Mucosa of descending colon (tissue), 3 donors: ENCODE measurements around the gene MACF1. TPM values are rescaled to one million over a fixed set of nuclear protein-coding genes. Genes with fewer than 3 reads are reported as not detected.

Source experiments
- ATAC-seq: fragments of 200-7000 bp; cut with Tn5 transposase; one replicate; pipeline ENCODE4 v1.9.1; 2020; ENCODE audit warnings: mild to moderate bottlenecking, moderate library complexity
- DNase-seq, 3 donors: peaks; one replicate each; pipeline ENCODE4 v3.0.0-alpha.2; 2020
- H3K36me3 ChIP-seq: fragments of 200-600 bp; one replicate; pipeline ENCODE4 v1.8.0; 2021; ENCODE audit warnings: low read depth, mild to moderate bottlenecking
- H3K4me1 ChIP-seq: fragments of 200-600 bp; one replicate; pipeline ENCODE4 v1.8.0; 2021; ENCODE audit warnings: low read depth, mild to moderate bottlenecking
- H3K4me3 ChIP-seq: fragments of 200-600 bp; one replicate; pipeline ENCODE4 v1.8.0; 2021; ENCODE audit warnings: mild to moderate bottlenecking
- H3K9me3 ChIP-seq: fragments of 200-600 bp; one replicate; pipeline ENCODE4 v1.8.0; 2021; ENCODE audit warnings: mild to moderate bottlenecking
- intact Hi-C, 2 donors: fragments of 100-400 bp; cut with DNase I in 1 of 2; cut with micrococcal nuclease in 1 of 2; formaldehyde crosslinking; loops; one replicate each; pipeline versions ENCODE4 v1.11.0 to v1.11.1; 2022; cut with DNase I, micrococcal nuclease
- total RNA-seq, 3 donors: library from RNA; stranded (reverse); fragmentation: NEBNext Ultra II Directional in 2 of 3; extraction: Animal tissue kit (Norgen Biotek cat#: 25700) in 2 of 3; gene quantifications; one replicate each; pipeline versions ENCODE4 v1.2.1 to v1.2.4, GENCODE V29; 2021 to 2023
- TF ChIP-seq, protein P1 (sequence below): fragments of 200-600 bp; IDR thresholded peaks from one replicate; pipeline ENCODE4 v1.8.0; 2022; ENCODE audit warnings: antibody characterized with exemption, mild to moderate bottlenecking
- donor health status: DM: no; HTN: no; CAD: no; lungs with moderate emphysema.
- donor health status: DM: no; HTN: no; CAD: no.
- donor health status: DM: no; HTN: yes; CAD: no.

The MACF1 gene
- total RNA-seq, 3 donors from 2014 or later: 146 to 362 (median 156) TPM

DNA sequence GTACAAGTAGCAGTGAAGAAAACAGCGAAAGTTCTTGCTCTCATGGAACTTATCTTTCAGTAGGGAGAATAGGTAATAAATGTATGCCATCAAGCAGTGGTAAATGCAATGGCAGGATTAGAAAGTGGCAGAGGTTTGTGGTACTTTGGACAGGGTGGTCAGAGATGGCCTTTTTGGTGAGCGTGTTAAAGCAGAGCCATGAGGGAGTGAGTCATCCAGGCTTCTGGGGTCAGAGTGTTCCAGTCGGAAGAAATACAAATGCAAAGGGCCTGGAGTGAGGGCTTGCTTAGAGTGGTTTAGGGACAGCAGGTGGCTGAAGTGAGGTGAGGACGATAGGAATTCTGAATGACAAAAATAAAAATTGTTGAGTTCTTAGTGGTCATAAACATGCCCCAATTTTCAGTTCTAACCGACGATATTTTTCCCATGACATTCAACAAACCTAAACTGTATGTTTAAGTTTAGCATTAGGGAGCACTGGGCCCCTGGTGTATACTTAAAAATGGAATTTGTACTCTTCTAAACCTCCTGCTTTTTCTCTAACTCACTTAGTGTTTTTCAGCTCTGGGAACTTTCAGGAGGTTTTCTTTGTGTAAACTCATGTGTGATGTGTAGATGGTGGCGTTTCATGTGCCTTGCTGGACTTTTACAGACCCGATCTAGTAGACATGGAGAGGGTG, 78.2 kb downstream of the MACF1 start:
- TF ChIP-seq, protein P1, sequence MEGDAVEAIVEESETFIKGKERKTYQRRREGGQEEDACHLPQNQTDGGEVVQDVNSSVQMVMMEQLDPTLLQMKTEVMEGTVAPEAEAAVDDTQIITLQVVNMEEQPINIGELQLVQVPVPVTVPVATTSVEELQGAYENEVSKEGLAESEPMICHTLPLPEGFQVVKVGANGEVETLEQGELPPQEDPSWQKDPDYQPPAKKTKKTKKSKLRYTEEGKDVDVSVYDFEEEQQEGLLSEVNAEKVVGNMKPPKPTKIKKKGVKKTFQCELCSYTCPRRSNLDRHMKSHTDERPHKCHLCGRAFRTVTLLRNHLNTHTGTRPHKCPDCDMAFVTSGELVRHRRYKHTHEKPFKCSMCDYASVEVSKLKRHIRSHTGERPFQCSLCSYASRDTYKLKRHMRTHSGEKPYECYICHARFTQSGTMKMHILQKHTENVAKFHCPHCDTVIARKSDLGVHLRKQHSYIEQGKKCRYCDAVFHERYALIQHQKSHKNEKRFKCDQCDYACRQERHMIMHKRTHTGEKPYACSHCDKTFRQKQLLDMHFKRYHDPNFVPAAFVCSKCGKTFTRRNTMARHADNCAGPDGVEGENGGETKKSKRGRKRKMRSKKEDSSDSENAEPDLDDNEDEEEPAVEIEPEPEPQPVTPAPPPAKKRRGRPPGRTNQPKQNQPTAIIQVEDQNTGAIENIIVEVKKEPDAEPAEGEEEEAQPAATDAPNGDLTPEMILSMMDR: no peak
- Histone ChIP-seq H3K4me3 (no peak overlapping the region), H3K36me3 (no peaks in the 10 kb centered on the region), H3K9me3 (no peaks in the 10 kb centered on the region), H3K4me1 (no peaks in the 10 kb centered on the region)
- no peak for ATAC-seq
- intact Hi-C loops: no loop called here
- no peak for DNase-seq

DNA sequence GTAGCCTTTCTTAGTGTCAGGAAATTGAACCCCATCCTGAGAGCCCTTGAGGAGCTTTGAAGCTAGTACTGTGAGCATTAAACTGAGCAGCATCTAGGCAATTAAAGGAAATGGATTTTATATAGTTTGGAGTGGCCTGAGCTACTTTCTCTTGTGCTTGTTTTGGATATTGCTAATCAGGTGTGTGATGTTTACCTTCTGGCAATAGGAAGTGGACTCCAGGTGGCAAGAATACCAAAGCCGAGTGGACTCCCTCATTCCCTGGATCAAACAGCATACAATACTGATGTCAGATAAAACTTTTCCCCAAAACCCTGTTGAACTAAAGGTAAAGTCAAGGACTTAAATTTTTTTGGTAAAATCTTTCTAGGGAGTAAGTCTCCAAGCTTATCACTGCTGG, 79.4 kb downstream of the MACF1 start:
- intact Hi-C loops: no loop called here
- DNase-seq: no peak
- H3K4me3 ChIP-seq: no peak overlapping the region
- no peaks in the 10 kb centered on the region for H3K4me1 ChIP-seq
- H3K36me3 ChIP-seq: no peaks in the 10 kb centered on the region
- no peak for ATAC-seq
- no peaks in the 10 kb centered on the region for H3K9me3 ChIP-seq
- TF ChIP-seq, protein P1: no peak

DNA sequence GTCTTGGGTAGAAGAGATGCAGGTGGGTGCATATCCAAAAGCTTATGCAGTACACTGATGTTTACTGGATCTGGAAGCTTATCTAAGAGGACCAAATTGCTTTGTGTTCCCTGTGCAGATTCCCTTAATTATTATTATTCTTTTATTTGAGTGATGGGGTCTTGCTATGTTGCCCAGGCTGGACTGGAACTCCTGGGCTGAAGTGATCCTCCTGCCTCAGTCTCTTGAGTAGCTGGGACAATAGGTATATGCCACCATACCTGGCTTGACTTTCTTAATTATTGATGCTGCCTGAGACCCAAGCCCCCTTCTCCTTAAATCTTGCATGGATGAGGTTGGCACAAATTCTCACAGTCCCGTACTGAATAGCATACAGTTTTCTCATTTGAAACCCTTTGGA, 83.0 kb downstream of the MACF1 start:
- Histone ChIP-seq H3K9me3 (no peaks in the 10 kb centered on the region), H3K36me3 (peaks cover 5% of the 10 kb centered on the region), H3K4me3 (no peak overlapping the region), H3K4me1 (no peaks in the 10 kb centered on the region)
- TF ChIP-seq, protein P1: no peak
- intact Hi-C loops: no loop called here
- no peak for ATAC-seq
- no peak for DNase-seq

DNA sequence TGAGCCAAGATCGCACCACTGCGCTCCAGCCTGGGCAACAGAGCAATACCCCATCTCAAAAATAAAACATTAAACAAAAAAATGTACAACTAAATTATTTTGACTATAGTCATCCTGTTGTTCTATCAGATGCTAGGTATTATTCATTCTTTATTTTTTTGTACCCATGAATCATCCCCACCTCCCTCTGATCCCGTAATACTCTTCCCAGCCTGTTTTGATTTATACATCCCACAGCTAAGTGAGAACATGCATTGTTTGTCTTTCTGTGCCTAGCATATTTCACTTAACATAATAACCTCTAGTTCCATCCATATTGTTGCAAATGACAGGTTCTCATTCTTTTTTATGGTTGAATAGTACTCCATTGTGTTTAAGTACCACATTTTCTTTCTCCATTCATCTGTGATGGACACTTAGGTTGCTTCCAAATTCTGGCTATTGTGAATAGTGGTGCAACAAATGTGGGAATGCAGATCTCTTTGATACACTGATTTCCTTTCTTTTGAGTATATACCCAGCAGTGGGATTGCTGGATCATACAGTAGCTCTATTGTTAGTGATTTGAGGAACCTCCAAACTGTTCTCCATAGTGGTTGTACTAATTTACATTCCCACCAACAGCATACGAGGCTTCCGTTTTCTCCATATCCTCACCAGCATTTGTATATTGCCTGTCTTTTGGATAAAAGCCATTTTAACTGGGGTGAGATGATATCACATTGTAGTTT, 84.4 kb downstream of the MACF1 start:
- Histone ChIP-seq H3K4me1 (no peaks in the 10 kb centered on the region), H3K36me3 (peaks cover 5% of the 10 kb centered on the region), H3K4me3 (no peak overlapping the region), H3K9me3 (no peaks in the 10 kb centered on the region)
- intact Hi-C loops: no loop called here
- TF ChIP-seq, protein P1: no peak
- no peak for DNase-seq
- ATAC-seq: no peak

DNA sequence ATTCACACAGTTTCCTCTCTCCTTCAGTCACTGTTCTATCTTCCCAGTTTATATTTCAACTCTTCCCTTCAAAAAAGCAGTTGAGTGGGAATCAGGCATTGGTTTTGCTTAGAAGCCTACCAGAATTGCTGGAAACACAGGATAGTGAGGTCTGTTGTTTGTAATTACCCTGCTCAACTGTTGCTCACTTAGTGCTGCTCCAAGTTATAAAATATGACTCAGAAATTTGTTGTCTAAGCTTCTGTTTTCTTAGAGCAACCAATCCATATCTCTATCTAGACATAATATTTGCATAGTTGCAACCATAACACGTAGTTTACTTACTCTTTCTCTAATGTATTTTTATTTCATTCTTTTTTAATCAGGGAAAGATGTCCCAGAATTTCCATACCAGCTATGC, 87.9 kb downstream of the MACF1 start:
- no peaks in the 10 kb centered on the region for H3K9me3 ChIP-seq
- intact Hi-C loops: no loop called here
- TF ChIP-seq, protein P1: no peak
- peaks cover 5% of the 10 kb centered on the region for H3K36me3 ChIP-seq
- H3K4me1 ChIP-seq: no peaks in the 10 kb centered on the region
- no peak for ATAC-seq
- no peak for DNase-seq
- H3K4me3 ChIP-seq: no peak overlapping the region
